ENCODE data around the gene RASD1.

RASD1 gene

DNA sequence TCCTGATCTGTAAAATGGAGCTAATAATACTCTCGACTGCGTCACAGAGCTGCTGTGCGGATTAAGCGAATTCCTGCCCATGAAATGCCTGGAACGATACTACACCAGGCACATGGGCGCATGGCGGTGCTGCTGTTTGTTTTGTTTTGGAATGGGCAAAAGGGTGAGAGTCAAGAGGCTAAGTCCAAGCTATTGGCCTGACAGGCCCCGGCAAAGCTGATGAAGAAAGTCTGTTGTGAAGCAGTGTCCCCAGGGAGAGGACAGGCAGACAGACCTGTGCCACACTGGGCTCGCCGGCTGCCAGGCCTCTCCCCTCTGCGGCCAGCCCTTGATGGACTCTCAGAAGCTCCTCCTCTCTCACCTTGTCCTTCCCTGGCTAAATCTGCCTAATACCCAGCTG lies 31.3 kb upstream of the RASD1 start:
- no peak for DNase-seq (ENCODE audit: low read depth in 2 of 2)

- no peak for DNase-seq (ENCODE audit: low read depth in 2 of 2)
Observed at GRCh38 chr17:17526369-17526768, 30.2 kb upstream of the RASD1 start.

DNA sequence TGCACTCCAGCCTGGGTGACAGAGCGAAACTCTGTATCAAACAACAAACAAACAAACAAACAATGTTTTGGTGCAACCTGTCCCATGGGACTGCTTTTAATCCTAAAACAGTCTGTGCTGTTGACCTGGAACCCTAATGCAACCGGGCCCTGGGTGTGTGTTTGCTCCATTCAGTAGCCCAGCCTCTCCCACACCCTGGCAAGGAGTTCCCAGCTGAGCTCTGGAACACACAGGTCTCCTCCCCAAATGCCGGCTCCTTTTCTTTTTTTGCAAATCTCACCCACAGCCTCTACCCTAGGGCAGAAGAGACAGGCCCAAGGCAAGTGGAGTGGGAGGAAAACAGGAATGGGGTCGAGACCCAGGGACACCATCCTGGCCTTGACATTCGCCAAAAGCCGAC lies 29.8 kb upstream of the RASD1 start:
- no peak for DNase-seq (ENCODE audit: low read depth in 2 of 2)

DNA sequence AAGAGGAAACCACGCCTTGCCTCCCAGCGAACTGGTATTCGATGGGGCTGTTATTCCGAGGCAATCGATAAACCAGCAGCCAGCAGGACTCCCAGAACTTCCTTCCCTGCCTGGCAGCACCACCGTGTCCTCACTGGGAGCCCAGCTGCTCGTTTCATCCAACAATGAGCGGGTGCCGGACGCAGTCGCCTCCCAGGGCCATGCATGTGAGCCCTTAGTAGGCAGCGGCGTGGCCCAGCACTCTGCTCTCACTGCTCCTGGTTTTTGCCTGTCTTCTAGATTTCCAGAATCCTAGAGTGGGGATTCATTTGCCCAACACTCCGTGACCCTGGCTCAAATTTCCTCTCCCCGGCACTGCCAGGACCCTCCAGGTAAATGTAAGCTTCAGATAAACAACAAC lies 29.1 kb upstream of the RASD1 start:
- no peak for DNase-seq (ENCODE audit: low read depth in 2 of 2)

DNA sequence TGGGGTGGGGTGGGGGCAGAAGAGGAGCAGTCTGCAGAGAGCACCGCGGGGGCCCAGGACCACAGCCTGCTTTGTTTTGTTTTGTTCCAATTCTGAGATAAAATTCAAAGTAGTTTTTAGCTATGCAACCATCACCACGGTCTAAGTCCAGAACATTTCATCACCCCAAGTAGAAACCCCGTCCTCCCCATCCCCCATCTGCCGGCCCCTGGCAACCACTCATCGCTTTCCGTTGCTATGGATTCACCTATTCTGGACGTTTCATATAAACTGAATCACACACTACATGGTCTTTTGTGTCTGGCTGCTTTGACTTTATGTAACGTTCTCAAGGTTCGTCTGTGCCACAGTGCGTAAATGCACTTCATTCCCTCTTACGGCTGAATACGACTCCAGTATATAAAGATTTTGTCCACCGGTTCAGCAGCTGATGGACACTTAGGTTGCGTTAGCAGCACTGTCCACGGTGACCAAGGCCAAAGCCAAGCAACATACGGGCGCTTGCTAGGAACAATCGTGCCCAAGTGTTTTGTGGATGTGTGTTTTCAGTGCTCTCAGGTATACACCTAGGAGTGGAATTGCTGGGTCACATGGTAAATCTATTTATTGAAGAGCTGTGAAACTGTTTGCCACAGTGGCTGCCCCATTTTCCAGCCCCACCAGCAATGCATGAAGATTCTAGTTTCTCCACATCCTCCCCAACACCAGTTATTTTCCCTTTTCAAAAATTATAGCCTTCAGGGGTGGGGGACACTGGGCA lies 27.7 kb upstream of the RASD1 start:
- no peak for DNase-seq (ENCODE audit: low read depth in 2 of 2)

GRCh38 chr17:17523001-17523730 lies 27.0 kb upstream of the RASD1 start:
- DNase-seq (ENCODE audit: low read depth in 2 of 2), result no peak

GRCh38 chr17:17520599-17521232 lies 24.5 kb upstream of the RASD1 start:
- no peak for DNase-seq (ENCODE audit: low read depth in 2 of 2)

DNA sequence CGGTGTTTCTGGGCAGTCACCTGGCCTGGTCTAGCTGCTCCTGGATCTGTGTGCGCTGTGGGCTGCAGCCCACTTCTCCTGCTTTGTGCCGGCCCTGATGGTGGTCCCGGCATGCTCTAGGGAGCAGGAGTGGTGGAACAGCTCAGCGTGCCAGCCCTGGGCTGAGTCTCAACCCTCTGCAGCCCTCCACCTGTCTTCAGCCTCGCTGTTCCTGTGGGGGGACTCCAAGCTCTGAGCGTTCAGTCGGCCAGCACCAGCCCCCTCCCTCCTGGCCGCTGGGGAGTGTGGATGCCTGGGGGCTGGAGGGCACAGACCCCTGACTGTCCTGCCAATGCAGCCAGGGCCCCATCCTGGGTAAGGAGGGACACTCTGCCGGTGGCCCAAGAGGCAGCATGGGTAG lies 23.7 kb upstream of the RASD1 start:
- DNase-seq (ENCODE audit: low read depth in 2 of 2), result no peak

GRCh38 chr17:17518951-17519350 lies 22.8 kb upstream of the RASD1 start:
- DNase-seq (ENCODE audit: low read depth in 2 of 2), result no peak

DNA sequence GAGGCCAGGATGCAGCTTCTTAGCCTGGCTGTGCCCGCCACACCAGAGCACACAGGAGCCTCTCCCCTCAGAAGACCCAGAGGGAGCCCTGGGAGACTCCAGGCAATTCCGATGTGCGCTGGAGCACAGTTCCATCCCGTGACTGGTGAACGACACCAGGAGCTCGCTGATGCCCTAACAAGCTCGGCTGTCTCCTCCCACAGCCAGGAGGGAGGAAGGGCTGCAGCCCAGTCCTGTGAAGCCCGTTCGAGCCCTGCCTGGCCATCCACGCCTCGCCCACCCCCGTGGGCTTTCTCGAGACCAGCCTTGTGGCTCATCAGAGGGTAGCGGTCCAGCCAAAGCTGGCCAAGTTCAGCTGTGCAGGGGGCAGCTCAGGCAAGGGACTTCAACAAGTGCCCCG lies 21.8 kb upstream of the RASD1 start:
- no peak for DNase-seq (ENCODE audit: low read depth in 2 of 2)

GRCh38 chr17:17516941-17517720 lies 20.9 kb upstream of the RASD1 start:
- no peak for DNase-seq (ENCODE audit: low read depth in 2 of 2)

- no peak for DNase-seq (ENCODE audit: low read depth in 2 of 2)
Observed at GRCh38 chr17:17515934-17516930, 20.0 kb upstream of the RASD1 start.

DNA sequence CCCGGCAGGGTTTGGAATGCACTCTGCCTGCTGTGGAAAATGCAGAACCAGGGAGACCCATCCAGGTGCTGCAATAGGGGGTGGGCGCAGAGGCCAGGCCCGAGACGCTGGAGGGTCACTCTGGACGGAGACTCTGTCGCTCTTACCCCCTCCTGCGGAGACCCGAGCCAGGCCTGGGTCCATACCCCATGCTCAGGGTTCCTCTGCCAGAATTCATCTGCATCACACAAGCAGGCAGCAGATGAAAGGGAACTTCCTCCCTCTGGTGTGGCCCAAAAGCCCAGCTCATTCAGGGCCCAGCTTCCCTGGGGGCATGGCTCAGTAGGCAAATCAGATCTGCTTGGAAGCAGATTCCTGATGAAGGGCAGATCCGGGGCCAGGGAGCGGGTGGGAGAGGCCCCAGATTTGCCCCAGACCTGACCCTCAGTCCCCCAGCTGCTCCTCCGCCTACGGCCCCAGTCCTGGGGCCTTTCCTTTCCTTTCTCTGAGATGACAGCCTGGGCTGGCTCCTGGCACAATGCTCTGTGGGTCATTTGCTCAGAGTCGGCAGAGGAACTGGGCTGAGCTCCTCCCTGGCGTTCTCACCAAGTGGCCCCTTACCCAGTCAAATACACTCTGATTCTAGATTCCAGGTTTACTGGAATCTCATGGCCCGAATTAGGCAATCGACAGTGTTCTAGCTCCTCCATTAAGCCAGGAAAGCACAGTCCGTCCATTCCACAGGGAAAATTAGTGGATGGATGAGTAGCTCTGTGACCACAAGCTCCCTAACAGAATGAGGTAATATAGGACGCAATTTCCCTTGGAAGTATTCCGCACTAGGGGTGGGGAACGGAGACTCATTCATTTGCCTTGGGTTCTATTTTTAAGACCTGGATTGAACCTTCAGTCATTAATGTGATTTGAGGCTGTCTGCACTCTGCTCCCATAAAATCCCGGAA lies 19.1 kb upstream of the RASD1 start:
- DNase-seq (ENCODE audit: low read depth in 2 of 2), result no peak

- DNase-seq (ENCODE audit: low read depth in 2 of 2), result no peak
Observed at GRCh38 chr17:17514361-17514992, 18.3 kb upstream of the RASD1 start.

DNA sequence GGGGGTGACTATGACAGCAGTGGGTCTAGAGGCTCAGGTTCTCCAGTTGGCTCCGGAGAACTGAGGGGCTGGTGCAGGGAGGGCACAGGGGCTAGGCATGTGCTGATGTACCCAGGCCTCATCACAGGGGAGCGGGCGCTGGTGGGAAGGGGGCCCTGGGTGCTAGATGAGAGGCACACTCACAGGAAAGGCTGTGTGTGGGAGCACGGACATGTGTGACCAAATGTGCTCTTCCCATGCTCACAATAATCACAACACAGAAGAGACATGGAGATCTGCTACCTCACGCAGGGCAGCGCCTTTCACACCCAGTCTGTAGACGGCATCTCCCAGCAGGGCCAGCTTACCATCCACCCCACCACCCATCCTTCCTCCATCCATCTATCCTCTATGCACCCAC lies 17.4 kb upstream of the RASD1 start:
- no peak for DNase-seq (ENCODE audit: low read depth in 2 of 2)

- no peak for DNase-seq (ENCODE audit: low read depth in 2 of 2)
Observed at GRCh38 chr17:17512866-17513265, 16.7 kb upstream of the RASD1 start.

DNA sequence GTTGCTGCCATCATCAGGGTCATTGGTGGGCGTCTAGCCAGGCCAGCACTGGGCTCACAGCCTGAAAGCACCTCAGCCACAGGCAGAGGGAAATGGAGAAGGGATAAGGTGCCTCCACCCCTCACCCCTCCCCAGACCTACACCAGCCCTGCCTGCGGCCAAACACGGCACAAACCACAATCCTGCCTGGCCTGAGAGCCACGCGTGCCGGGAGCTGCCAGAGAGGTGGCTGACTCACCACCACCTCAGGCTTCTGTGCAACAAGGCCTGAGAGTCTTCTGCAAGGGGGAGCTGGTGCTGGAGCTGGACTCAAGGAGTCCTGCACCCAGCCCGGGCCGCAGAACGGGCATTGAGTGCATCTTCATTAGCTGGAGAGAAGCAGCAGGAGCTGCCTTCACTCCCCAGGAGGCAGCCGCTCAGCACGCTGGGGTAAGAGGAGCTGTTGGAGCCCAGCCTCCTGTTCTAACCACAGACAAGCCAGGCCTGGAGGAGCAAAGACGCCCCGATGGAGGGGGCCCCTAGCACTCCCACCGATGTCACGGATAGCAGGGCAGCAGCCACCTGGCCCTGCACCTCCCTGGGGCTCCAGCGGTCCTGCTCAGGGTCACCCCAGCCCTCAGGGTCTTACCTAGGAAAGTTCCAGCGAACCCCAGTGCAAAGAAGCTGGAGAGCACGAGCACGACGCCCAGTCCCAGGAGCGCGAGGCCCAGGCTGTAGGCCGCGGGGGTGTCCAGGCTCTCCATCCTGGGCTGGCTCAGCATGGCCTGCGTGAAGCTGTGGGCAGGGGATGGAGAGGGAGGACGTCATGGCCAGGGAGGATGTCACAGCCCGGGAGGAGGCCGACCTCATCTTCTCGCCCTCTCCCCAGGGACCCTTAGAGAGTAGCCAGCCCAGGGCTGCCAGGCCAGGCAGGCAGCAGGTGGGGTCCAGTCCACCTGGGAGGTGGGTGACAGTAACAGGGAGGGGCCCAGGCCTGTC lies 16.0 kb upstream of the RASD1 start:
- no peak for DNase-seq (ENCODE audit: low read depth in 2 of 2)

DNA sequence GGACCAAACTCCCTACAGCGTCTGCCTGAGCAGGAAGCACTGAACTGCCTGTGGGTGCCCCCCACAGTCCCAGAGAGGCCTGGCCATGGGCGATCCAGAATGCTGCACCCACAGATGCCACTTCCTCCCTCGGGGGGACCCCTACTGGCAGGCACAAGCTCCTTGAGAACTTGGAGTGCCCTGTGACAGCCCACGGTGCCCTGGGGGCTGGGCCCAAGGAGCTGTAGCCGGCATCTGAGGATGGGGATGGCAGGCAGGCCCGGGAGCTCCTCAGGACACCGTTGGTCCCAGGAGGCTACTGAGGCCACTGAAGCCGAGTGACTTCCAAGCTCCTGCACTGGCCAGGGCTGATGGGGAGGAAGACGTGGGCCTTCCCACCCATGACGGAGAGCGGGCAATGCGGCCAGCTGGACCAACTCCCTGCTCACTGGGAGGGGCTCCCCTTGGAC lies 15.1 kb upstream of the RASD1 start:
- no peak for DNase-seq (ENCODE audit: low read depth in 2 of 2)
